Activated naive CD8-positive, alpha-beta T cell (primary cell): ENCODE results near the gene ELN.

Source experiments
- H3K27ac Mint-ChIP-seq: one replicate; pipeline ENCODE4 v1.8.0; 2021; ENCODE audit warnings: mixed read lengths
- H3K27me3 Mint-ChIP-seq: one replicate; pipeline ENCODE4 v1.8.0; 2021; ENCODE audit warnings: mixed read lengths
- H3K36me3 Mint-ChIP-seq: one replicate; pipeline ENCODE4 v1.8.0; 2021; ENCODE audit warnings: mixed read lengths
- H3K4me1 Mint-ChIP-seq: one replicate; pipeline ENCODE4 v1.8.0; 2021; ENCODE audit warnings: low read depth, mixed read lengths
- H3K4me3 Mint-ChIP-seq: one replicate; pipeline ENCODE4 v1.8.0; 2021; ENCODE audit warnings: mild to moderate bottlenecking, mixed read lengths
- H3K9me3 Mint-ChIP-seq: one replicate; pipeline ENCODE4 v1.8.0; 2021; ENCODE audit warnings: low read depth, mixed read lengths

Gene ELN

GRCh38 chr7:74026406-74026902 is 1.5 kb upstream of the ELN start:
- Mint-ChIP-seq H3K27me3 (peaks cover 28% of the 10 kb centered on the region), H3K4me3 (no peak overlapping the region), H3K9me3 (no peaks in the 10 kb centered on the region), H3K36me3 (no peaks in the 10 kb centered on the region), H3K4me1 (peaks cover 17% of the 10 kb centered on the region), H3K27ac (no peak overlapping the region)

- Mint-ChIP-seq H3K27ac (no peak overlapping the region), H3K36me3 (no peaks in the 10 kb centered on the region), H3K9me3 (no peaks in the 10 kb centered on the region), H3K4me3 (no peak overlapping the region), H3K27me3 (peaks cover 28% of the 10 kb centered on the region), H3K4me1 (peaks cover 17% of the 10 kb centered on the region)
Measured at GRCh38 chr7:74026903-74027682, 880 bp upstream of the ELN start.

- Mint-ChIP-seq H3K9me3 (no peaks in the 10 kb centered on the region), H3K36me3 (no peaks in the 10 kb centered on the region), H3K4me1 (peaks cover 17% of the 10 kb centered on the region), H3K27ac (no peak overlapping the region), H3K4me3 (no peak overlapping the region), H3K27me3 (peaks cover 28% of the 10 kb centered on the region)
Measured at GRCh38 chr7:74028321-74028838, 407 bp downstream of the ELN start.

GRCh38 chr7:74029089-74029785 is 1.3 kb downstream of the ELN start:
- H3K27me3 Mint-ChIP-seq: peaks cover 26% of the 10 kb centered on the region
- H3K4me3 Mint-ChIP-seq: no peak overlapping the region
- H3K9me3 Mint-ChIP-seq: no peaks in the 10 kb centered on the region
- H3K36me3 Mint-ChIP-seq: no peaks in the 10 kb centered on the region
- no peak overlapping the region for H3K27ac Mint-ChIP-seq
- H3K4me1 Mint-ChIP-seq: peaks cover 17% of the 10 kb centered on the region

- Mint-ChIP-seq H3K4me1 (peaks cover 17% of the 10 kb centered on the region), H3K9me3 (no peaks in the 10 kb centered on the region), H3K36me3 (no peaks in the 10 kb centered on the region), H3K4me3 (no peak overlapping the region), H3K27ac (no peak overlapping the region), H3K27me3 (peaks cover 24% of the 10 kb centered on the region)
Measured at GRCh38 chr7:74029991-74030415, 2.0 kb downstream of the ELN start.

- no peaks in the 10 kb centered on the region for H3K9me3 Mint-ChIP-seq
- no peaks in the 10 kb centered on the region for H3K36me3 Mint-ChIP-seq
- peaks cover 19% of the 10 kb centered on the region for H3K27me3 Mint-ChIP-seq
- no peak overlapping the region for H3K27ac Mint-ChIP-seq
- H3K4me3 Mint-ChIP-seq: no peak overlapping the region
- H3K4me1 Mint-ChIP-seq: peaks cover 14% of the 10 kb centered on the region
Measured at GRCh38 chr7:74030861-74031260, 2.9 kb downstream of the ELN start.

- Mint-ChIP-seq H3K9me3 (no peaks in the 10 kb centered on the region), H3K27ac (no peak overlapping the region), H3K4me1 (peaks cover 13% of the 10 kb centered on the region), H3K4me3 (no peak overlapping the region), H3K36me3 (no peaks in the 10 kb centered on the region), H3K27me3 (peaks cover 13% of the 10 kb centered on the region)
Measured at GRCh38 chr7:74031403-74032190, 3.6 kb downstream of the ELN start.

GRCh38 chr7:74032191-74032490 is 4.2 kb downstream of the ELN start:
- H3K4me1 Mint-ChIP-seq: peaks cover 11% of the 10 kb centered on the region
- H3K27me3 Mint-ChIP-seq: peaks cover 10% of the 10 kb centered on the region
- no peak overlapping the region for H3K4me3 Mint-ChIP-seq
- no peaks in the 10 kb centered on the region for H3K9me3 Mint-ChIP-seq
- no peaks in the 10 kb centered on the region for H3K36me3 Mint-ChIP-seq
- no peak overlapping the region for H3K27ac Mint-ChIP-seq

- H3K9me3 Mint-ChIP-seq: no peaks in the 10 kb centered on the region
- no peaks in the 10 kb centered on the region for H3K36me3 Mint-ChIP-seq
- H3K27me3 Mint-ChIP-seq: peaks cover 10% of the 10 kb centered on the region
- H3K27ac Mint-ChIP-seq: no peak overlapping the region
- H3K4me3 Mint-ChIP-seq: no peak overlapping the region
- H3K4me1 Mint-ChIP-seq: peaks cover 11% of the 10 kb centered on the region
Measured at GRCh38 chr7:74032624-74033371, 4.8 kb downstream of the ELN start.

GRCh38 chr7:74033372-74034311 is 5.7 kb downstream of the ELN start:
- Mint-ChIP-seq H3K27me3 (peaks cover 9% of the 10 kb centered on the region), H3K4me1 (peaks cover 9% of the 10 kb centered on the region), H3K4me3 (no peak overlapping the region), H3K9me3 (no peaks in the 10 kb centered on the region), H3K27ac (no peak overlapping the region), H3K36me3 (no peaks in the 10 kb centered on the region)

GRCh38 chr7:74037609-74038008 is 9.6 kb downstream of the ELN start:
- H3K9me3 Mint-ChIP-seq: no peaks in the 10 kb centered on the region
- no peaks in the 10 kb centered on the region for H3K36me3 Mint-ChIP-seq
- H3K4me1 Mint-ChIP-seq: no peaks in the 10 kb centered on the region
- H3K27me3 Mint-ChIP-seq: no peaks in the 10 kb centered on the region
- no peak overlapping the region for H3K4me3 Mint-ChIP-seq
- no peak overlapping the region for H3K27ac Mint-ChIP-seq

- no peaks in the 10 kb centered on the region for H3K4me1 Mint-ChIP-seq
- no peaks in the 10 kb centered on the region for H3K9me3 Mint-ChIP-seq
- H3K27ac Mint-ChIP-seq: no peak overlapping the region
- no peaks in the 10 kb centered on the region for H3K27me3 Mint-ChIP-seq
- H3K36me3 Mint-ChIP-seq: no peaks in the 10 kb centered on the region
- H3K4me3 Mint-ChIP-seq: no peak overlapping the region
Measured at GRCh38 chr7:74038194-74038961, 10.4 kb downstream of the ELN start.

GRCh38 chr7:74039337-74039736 is 11.4 kb downstream of the ELN start:
- no peak overlapping the region for H3K4me3 Mint-ChIP-seq
- H3K9me3 Mint-ChIP-seq: no peaks in the 10 kb centered on the region
- no peak overlapping the region for H3K27ac Mint-ChIP-seq
- H3K36me3 Mint-ChIP-seq: no peaks in the 10 kb centered on the region
- no peaks in the 10 kb centered on the region for H3K27me3 Mint-ChIP-seq
- H3K4me1 Mint-ChIP-seq: no peaks in the 10 kb centered on the region
